GM18858 (cell line): ENCODE measurements around the gene MTCH1.

ENCODE experiments used
- ATAC-seq: cut with Tn5 transposase; IDR thresholded peaks from one replicate; pipeline ENCODE4 v1.9.1; 2021; ENCODE audit not compliant: unreplicated experiment

Gene MTCH1, protein sequence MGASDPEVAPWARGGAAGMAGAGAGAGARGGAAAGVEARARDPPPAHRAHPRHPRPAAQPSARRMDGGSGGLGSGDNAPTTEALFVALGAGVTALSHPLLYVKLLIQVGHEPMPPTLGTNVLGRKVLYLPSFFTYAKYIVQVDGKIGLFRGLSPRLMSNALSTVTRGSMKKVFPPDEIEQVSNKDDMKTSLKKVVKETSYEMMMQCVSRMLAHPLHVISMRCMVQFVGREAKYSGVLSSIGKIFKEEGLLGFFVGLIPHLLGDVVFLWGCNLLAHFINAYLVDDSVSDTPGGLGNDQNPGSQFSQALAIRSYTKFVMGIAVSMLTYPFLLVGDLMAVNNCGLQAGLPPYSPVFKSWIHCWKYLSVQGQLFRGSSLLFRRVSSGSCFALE

DNA sequence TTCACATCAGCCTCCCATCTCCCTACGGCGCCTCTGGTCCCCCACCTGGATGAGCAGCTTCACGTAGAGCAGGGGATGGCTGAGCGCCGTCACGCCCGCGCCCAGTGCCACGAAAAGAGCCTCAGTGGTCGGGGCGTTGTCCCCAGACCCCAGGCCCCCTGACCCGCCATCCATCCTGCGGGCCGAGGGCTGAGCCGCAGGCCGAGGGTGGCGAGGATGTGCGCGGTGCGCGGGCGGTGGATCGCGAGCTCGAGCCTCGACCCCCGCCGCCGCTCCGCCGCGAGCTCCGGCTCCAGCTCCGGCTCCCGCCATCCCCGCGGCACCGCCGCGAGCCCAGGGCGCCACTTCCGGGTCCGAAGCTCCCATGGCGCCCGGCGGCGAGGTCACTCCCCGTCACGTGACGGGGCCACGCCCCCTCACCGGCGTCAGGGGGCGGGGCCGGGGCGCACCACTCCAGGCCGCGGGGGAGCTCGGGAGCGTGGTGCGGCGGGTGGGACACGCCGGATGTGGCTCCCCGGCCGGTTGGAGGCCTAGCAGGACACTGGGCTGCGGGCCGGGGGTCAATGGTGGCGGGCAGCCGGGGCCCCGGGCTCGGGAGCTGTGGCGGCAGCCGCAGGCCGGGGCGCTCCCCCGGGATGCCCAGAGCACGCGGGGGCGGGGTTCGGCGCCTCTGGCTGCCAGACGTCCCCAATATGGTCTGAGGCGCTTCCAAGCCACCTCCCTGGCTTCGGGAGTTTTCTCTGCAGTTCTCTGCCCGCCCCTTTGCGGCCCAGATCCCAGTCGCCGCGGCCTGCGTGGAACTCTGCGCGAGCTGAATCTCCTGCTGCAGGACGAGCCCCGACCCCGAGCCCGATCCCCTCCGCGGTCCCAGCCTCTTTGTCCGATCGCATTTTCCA lies at the start of gene MTCH1:
TSS of gene MTCH1 (minus strand) at position 389 of the 896 bp plus-strand sequence. CDS start at position 366, 23 bp downstream.
- ATAC-seq: peak; percentile 80

- no peak for ATAC-seq
Observed at GRCh38 chr6:37033819-37034795, 48.1 kb upstream of the MTCH1 start.

DNA sequence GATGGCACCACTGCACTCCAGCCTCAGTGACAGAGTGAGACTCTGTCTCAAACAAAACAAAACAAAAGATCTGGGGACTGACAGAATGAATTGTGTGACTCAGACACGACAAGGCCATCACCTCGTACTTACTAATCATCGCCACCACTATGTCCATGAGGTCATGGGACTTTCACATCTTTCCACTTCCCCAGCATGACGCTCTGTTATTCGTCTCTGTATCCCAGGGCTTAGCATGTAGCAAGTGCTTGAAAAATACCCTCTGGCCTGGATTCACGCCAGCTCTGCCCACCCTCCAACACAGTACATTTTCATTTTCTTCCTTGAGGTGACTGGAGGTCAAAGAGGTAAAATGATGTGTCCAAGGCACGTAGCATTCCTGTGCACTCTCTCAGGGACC lies 47.3 kb upstream of the MTCH1 start:
- ATAC-seq: no peak

- no peak for ATAC-seq
Observed at GRCh38 chr6:37032239-37032638, 46.2 kb upstream of the MTCH1 start.

DNA sequence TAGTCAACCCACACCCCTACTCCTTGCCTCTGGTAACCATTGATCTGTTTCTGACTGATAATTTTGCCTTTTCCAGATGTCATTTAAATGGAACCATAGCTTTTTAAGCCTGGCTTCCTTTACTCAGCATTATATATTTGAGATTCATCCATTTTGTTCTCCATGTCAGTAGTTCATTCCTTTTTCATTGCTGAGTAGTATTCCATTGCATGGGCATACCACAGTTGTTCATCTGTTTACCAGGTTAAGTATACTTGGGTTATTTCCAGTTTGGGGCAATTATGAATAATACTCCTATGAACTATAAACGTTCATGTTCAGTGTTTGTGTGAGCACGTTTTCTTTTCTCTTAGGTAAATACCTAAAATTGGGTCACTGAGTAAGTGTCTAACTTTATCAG lies 44.6 kb upstream of the MTCH1 start:
- no peak for ATAC-seq

DNA sequence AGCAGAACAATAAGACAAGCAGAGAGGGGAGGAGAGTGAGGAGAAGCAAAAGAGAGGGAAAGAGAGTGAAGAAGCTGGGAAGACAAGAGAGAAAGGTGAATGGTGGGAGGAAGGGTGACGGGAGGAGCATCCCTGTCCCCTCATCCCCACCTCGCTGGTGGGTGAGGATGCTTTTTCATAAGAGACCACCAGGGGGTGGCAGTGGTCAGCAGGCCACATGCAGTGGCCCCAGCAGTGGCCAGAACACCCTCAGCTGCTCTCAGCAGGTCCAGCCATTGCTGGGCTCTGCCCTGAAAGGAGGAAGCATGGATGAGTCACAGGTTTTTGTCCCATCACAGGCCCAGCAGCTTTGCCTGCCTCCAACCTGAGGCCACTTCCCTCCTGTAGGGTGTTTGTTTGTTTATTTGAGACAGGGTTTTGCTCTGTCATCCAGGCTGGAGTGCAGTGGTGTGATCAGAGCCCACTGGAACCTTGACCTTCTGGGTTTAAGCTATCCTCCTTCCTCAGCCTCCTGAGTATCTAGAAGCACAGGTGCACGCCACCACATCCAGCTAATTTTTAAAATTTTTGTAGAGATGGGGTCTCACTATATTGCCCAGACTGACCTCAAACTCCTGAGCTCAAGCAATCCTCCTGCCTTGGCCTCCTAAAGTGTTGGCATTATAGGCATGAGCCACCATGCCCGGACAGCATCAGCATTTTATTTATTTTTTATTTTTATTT lies 43.4 kb upstream of the MTCH1 start:
- ATAC-seq: no peak

DNA sequence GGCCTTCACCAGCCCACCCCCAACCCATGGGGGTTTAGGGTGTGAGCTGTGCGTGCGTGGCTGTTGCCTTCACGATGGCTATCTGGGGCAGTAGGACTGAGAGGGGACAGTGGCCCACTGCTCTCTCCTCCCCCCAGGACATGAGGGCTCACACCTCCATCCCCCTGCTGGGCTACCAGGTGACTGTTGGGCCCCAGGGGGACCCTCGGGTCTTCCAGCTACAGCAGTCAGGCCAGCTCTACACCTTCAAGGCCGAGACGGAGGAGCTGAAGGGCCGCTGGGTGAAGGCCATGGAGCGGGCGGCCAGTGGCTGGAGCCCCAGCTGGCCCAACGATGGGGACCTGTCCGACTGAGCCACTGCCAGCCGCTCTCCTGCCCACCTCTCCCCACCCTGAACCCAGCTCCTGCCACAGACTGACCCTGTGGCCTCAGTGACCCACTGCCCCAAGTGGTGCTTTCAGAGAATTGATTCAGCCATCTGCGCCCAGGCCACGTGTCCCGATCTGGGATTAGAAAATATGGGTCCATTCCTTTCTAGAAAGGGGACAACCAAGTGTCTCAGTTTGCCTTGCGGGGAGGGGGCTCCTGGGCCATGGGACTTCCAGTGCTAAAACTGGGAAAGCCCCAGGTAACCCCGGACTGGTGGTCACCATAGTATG lies 41.9 kb upstream of the MTCH1 start:
- ATAC-seq: no peak

- ATAC-seq: no peak
Observed at GRCh38 chr6:37027036-37027720, 41.2 kb upstream of the MTCH1 start.

GRCh38 chr6:37025621-37026466 lies 39.8 kb upstream of the MTCH1 start:
- ATAC-seq: no peak

DNA sequence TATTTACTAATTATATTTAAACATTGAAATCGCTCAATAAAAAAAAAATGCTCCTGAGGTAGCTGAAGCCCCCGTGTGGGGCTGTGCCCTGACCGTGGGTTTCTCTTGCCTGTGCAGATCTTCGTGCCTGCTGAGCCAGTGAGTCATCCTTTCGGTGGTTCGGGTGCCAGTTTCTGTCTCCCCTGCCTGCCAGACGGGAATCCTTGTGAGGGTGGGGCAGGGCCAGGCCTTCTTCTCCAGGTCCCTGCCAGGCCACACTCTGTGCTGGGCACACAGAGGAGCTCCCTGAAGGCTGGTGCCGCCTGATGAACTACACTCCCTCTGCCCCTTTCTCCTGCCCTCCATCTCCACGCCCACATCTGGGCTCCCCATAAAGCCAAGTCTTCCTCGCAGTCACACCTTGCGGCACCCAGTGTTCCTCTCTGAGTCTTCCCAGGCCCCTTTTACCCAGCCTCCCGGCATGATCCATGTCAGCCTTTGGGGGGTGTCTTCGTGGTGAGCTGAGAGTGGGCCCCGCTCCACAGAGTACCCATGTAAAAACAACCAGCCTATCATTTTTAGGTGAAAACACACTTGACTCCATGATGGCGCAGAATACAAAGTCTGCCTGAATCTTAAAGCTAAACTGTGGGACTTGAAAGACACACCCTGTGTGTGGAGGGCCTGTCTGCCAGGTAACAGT lies 38.8 kb upstream of the MTCH1 start:
- no peak for ATAC-seq

- no peak for ATAC-seq
Observed at GRCh38 chr6:37022135-37022863, 36.3 kb upstream of the MTCH1 start.

DNA sequence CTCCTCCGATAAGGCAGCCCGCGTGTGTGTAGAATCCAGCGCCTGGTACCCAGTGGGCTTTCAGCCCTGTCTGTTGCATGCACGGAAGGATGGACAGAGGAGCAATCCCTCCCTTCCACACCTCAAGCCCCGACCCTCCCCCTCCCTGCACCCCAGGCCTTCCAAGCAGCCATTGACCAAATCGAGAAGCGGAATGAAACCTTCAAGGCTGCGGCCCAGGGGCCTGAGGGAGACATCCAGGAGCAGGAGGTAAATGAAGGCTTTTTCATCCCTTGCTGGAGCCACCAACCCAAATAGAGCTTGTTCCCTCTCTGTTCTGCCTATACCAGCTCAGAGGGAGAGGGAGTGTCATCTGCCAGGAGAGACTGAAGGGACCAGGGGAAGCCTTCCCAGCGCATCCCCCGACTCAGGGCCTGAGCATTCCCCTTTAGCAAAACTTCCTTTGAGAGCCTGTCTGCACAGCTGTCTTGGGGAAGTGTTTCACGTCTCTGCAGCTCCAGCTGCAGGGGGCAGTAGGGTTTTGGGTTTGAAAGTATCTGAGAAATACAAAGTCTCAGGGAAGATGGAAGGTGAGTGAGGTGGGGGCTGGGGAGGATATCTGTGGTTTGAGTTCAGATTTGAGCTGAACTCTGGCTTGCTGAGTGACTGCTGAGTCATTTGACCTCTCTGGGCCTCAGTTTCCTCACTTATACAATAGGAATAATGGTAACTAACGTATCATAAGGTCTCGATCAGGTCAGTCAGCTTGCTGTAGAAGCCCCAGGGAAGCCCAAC lies 35.5 kb upstream of the MTCH1 start:
- no peak for ATAC-seq

- no peak for ATAC-seq
Observed at GRCh38 chr6:37020812-37021211, 34.8 kb upstream of the MTCH1 start.

- ATAC-seq: no peak
Observed at GRCh38 chr6:37020381-37020780, 34.4 kb upstream of the MTCH1 start.

- ATAC-seq: no peak
Observed at GRCh38 chr6:37019065-37019450, 33.1 kb upstream of the MTCH1 start.
